GM23248 (cell line): Measurements from ENCODE around the gene GAS7. TPM values are rescaled to one million over a fixed set of nuclear protein-coding genes. Genes with fewer than 3 reads are reported as not detected.
A peak's percentile ranks its signal among the peaks of the same experiment; 100 is the strongest.

Experiments used
- DNase-seq: peaks from one replicate; pipeline ENCODE4 v3.0.0-alpha.2; 2015
- H2AFZ ChIP-seq: fragments of 200-600 bp; sonication (generic); 2 replicates; pipeline ENCODE4 v1.6.1; 2016; ENCODE audit warnings: antibody characterized with exemption
- H3F3A ChIP-seq: fragments of 200-600 bp; sonication (generic); 2 replicates; pipeline ENCODE4 v1.6.1; 2016; ENCODE audit warnings: mild to moderate bottlenecking, antibody characterized with exemption, mixed run types; ENCODE audit not compliant: insufficient read depth
- H3K27ac ChIP-seq: fragments of 200-600 bp; sonication (generic); 2 replicates; pipeline ENCODE4 v1.5.1; 2016; ENCODE audit warnings: mild to moderate bottlenecking
- H3K27me3 ChIP-seq: fragments of 200-600 bp; sonication (generic); replicated peaks from 2 replicates; pipeline ENCODE4 v1.6.1; 2016; ENCODE audit warnings: mild to moderate bottlenecking; ENCODE audit not compliant: insufficient read depth
- H3K36me3 ChIP-seq: fragments of 200-600 bp; sonication (generic); 2 replicates; pipeline ENCODE4 v1.6.1; 2016; ENCODE audit warnings: low read depth, mild to moderate bottlenecking
- H3K4me1 ChIP-seq: fragments of 200-600 bp; sonication (generic); 2 replicates; pipeline ENCODE4 v1.6.1; 2016; ENCODE audit warnings: mild to moderate bottlenecking; ENCODE audit not compliant: insufficient read depth
- H3K4me2 ChIP-seq: fragments of 200-600 bp; sonication (generic); one replicate; pipeline ENCODE4 v1.6.1; 2016; ENCODE audit warnings: mild to moderate bottlenecking; ENCODE audit not compliant: unreplicated experiment
- H3K4me3 ChIP-seq: fragments of 200-600 bp; sonication (generic); 2 replicates; pipeline ENCODE4 v1.5.1; 2016; ENCODE audit warnings: mild to moderate bottlenecking
- H3K79me2 ChIP-seq: fragments of 200-600 bp; sonication (generic); 2 replicates; pipeline ENCODE4 v1.6.1; 2016; ENCODE audit warnings: mild to moderate bottlenecking; ENCODE audit not compliant: insufficient read depth
- H3K9ac ChIP-seq: fragments of 200-600 bp; sonication (generic); 2 replicates; pipeline ENCODE4 v1.6.1; 2016; ENCODE audit warnings: mild to moderate bottlenecking
- H3K9me2 ChIP-seq: fragments of 200-600 bp; sonication (generic); 2 replicates; pipeline ENCODE4 v1.6.1; 2016; ENCODE audit warnings: mixed run types, mild to moderate bottlenecking, moderate library complexity; ENCODE audit not compliant: insufficient read depth
- H3K9me3 ChIP-seq: fragments of 200-600 bp; sonication (generic); one replicate; pipeline ENCODE4 v1.6.1; 2017; ENCODE audit warnings: low read depth
- H4K20me1 ChIP-seq: fragments of 200-600 bp; sonication (generic); 2 replicates; pipeline ENCODE4 v1.6.0; 2016; ENCODE audit not compliant: insufficient read depth
- EZH2 ChIP-seq: fragments of 200-600 bp; sonication (generic); IDR thresholded peaks from 2 replicates; pipeline ENCODE4 v1.6.1; 2018; ENCODE audit warnings: antibody characterized with exemption, mild to moderate bottlenecking; ENCODE audit not compliant: insufficient read depth, poor library complexity, severe bottlenecking
- EZH2phosphoT487 ChIP-seq: fragments of 200-600 bp; sonication (generic); IDR thresholded peaks from 2 replicates; pipeline ENCODE4 v1.6.1; 2018; ENCODE audit warnings: antibody characterized with exemption, moderate library complexity, mild to moderate bottlenecking, low read depth; ENCODE audit not compliant: insufficient read depth
- WGBS, 2 experiments: methylation state at CpG; one replicate each; pipeline ENCODE4 v1.1.6; 2015 to 2017; ENCODE audit warnings: low lambda C conversion rate in 2 of 2, low coverage in 1 of 2; ENCODE audit errors: missing lambda C conversion rate in 2 of 2; 5-methylcytosine and 5-hydroxymethylcytosine counted together
- in situ Hi-C: fragments of 300-500 bp; cut with MboI; formaldehyde crosslinking; loops from 2 replicates; pipeline ENCODE4 v1.15.0; 2020
- polyA plus RNA-seq: library from polyadenylated mRNA; unstranded; fragments of >200 nt; fragmentation: Nextera tagmentation; extraction: Ambion mirVana; gene quantifications from 2 replicates; pipeline ENCODE4 v1.2.1, GENCODE V29; 2016
- total RNA-seq: library from RNA; depleted of rRNA; stranded (reverse); fragments of >200 nt; shearing (Covaris generic); gene quantifications from 2 replicates; pipeline ENCODE4 v1.2.3, GENCODE V29; 2014

The GAS7 gene
- total and polyA plus RNA-seq, 2 experiments from 2014 or later: 6.7 to 13.4 TPM

DNA sequence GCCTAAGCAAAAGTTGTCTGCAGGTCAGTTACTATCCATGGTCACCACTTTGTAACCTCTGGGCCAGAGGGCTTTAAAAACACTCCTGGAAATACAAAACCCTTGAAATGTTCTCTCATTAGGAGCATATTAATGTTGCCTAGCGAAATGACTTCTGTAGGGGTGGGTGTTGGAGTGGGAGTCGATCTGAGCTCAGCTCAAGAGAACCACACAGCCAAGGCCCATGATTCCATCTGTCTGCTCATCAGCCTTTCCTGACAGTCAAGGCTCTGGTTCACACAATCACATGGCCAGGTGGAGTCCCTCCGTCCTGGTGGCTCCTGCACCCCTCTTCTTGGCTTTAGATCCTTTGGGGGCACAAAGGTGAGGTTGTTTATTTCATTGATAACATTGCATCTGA is 320.1 kb downstream of the GAS7 start:
- in situ Hi-C loops: no loop called here
- Histone ChIP-seq H3K79me2 (no peaks in the 10 kb centered on the region), H3K4me1 (peaks cover 20% of the 10 kb centered on the region), H3K9ac (no peak overlapping the region), H2AFZ (no peak overlapping the region), H3K4me2 (no peak overlapping the region), H3K36me3 (no peaks in the 10 kb centered on the region), H3K27ac (no peak overlapping the region), H3F3A (peaks cover 12% of the 10 kb centered on the region), H4K20me1 (no peaks in the 10 kb centered on the region), H3K9me2 (no peaks in the 10 kb centered on the region), H3K27me3 (no peaks in the 10 kb centered on the region), H3K9me3 (peaks cover 3% of the 10 kb centered on the region), H3K4me3 (no peak overlapping the region)
- DNase-seq: no peak
- WGBS, 2 experiments: 66% methylated on average over 3 of the region's 3 CpGs
- no peak for TF ChIP-seq EZH2
- no peak for TF ChIP-seq EZH2phosphoT487

- no peaks in the 10 kb centered on the region for H4K20me1 ChIP-seq
- in situ Hi-C loops: no loop called here
Observed at GRCh38 chr17:9875441-9875840, 323.0 kb downstream of the GAS7 start.

DNA sequence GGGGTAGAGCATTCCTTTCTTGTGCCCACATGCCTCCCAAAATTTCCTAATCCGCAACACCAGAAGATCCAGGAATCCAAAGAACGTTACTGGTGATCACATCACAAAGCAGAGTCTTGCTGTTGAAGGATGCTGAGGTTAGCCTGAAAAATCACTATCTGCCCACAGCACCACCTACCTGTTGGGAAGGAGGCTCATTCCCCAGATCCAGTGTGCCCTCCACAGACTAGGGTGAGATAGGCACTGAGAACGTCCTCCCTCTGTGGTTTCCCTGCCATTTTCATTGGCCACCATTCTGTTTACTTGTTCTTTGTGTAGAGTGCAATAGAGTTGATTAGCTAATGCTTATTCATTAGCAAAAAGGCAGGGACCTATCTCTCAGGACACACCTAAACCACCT is 323.7 kb downstream of the GAS7 start:
- TF ChIP-seq EZH2 (no peak), EZH2phosphoT487 (no peak)
- 72 to 78% methylated on average over 3 of the region's 3 CpGs for WGBS, 2 experiments
- no peaks in the 10 kb centered on the region for H4K20me1 ChIP-seq
- H3K36me3 ChIP-seq: no peaks in the 10 kb centered on the region
- no peaks in the 10 kb centered on the region for H3K9me2 ChIP-seq
- H3K4me3 ChIP-seq: no peak overlapping the region
- no peaks in the 10 kb centered on the region for H3K9me3 ChIP-seq
- no peak overlapping the region for H3K27ac ChIP-seq
- no peak overlapping the region for H3K4me2 ChIP-seq
- H3K4me1 ChIP-seq: peaks cover 12% of the 10 kb centered on the region
- H2AFZ ChIP-seq: no peak overlapping the region
- H3K9ac ChIP-seq: no peak overlapping the region
- H3K27me3 ChIP-seq: 0 out of 2 replicates have a peak, but pooled peaks cover 5% of the 10 kb centered on the region
- no peak for DNase-seq
- no peaks in the 10 kb centered on the region for H3K79me2 ChIP-seq
- in situ Hi-C loops: no loop called here
- peaks cover 12% of the 10 kb centered on the region for H3F3A ChIP-seq

More at GRCh38 chr17:9875441-9875840, 323.0 kb downstream of the GAS7 start:
- H3K9me2 ChIP-seq: no peaks in the 10 kb centered on the region
- H3K4me1 ChIP-seq: peaks cover 15% of the 10 kb centered on the region
- H2AFZ ChIP-seq: no peak overlapping the region
- DNase-seq: peak; percentile 72
- H3F3A ChIP-seq: peaks cover 12% of the 10 kb centered on the region
- H3K79me2 ChIP-seq: no peaks in the 10 kb centered on the region
- no peak overlapping the region for H3K4me2 ChIP-seq
- H3K9ac ChIP-seq: no peak overlapping the region
- no peak overlapping the region for H3K4me3 ChIP-seq
- WGBS, 2 experiments: 15 to 22% methylated on average over 3 of the region's 3 CpGs
- TF ChIP-seq EZH2 (no peak), EZH2phosphoT487 (no peak)
- no peak overlapping the region for H3K27ac ChIP-seq
- H3K27me3 ChIP-seq: 0 out of 2 replicates have a peak, but pooled peaks cover 5% of the 10 kb centered on the region
- no peaks in the 10 kb centered on the region for H3K36me3 ChIP-seq
- H3K9me3 ChIP-seq: no peaks in the 10 kb centered on the region

DNA sequence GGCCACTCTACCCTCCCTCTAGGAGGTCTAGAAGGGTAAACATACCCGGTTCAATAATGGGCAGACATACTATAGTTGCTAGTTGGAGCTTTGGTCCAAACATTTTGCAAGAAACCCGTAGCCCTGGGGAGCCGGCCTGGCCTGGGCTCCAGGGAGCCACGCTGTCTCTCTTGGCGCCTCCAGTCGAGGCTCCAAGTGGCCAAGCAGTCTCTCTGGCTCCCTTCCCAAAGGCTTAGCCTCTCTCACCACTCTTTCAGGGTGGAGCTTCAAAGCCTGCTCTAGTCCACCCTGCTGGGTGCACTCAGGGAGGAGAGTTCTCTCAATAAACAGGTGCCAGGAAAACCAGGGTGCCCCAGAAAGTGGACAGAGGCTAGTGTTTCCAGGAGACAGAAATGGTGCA is 325.6 kb downstream of the GAS7 start:
- H3F3A ChIP-seq: peaks cover 12% of the 10 kb centered on the region
- WGBS, 2 experiments: 58 to 70% methylated on average over 6 of the region's 6 CpGs
- H3K4me2 ChIP-seq: no peak overlapping the region
- in situ Hi-C loops: no loop called here
- DNase-seq: no peak
- no peak overlapping the region for H2AFZ ChIP-seq
- H3K9me3 ChIP-seq: no peaks in the 10 kb centered on the region
- H3K9ac ChIP-seq: no peak overlapping the region
- H3K9me2 ChIP-seq: no peaks in the 10 kb centered on the region
- H4K20me1 ChIP-seq: no peaks in the 10 kb centered on the region
- peaks cover 12% of the 10 kb centered on the region for H3K4me1 ChIP-seq
- 0 out of 2 replicates have a peak, but pooled peaks cover 5% of the 10 kb centered on the region for H3K27me3 ChIP-seq
- no peaks in the 10 kb centered on the region for H3K36me3 ChIP-seq
- no peaks in the 10 kb centered on the region for H3K79me2 ChIP-seq
- H3K27ac ChIP-seq: no peak overlapping the region
- TF ChIP-seq EZH2 (no peak), EZH2phosphoT487 (no peak)
- H3K4me3 ChIP-seq: no peak overlapping the region

- no peaks in the 10 kb centered on the region for H3K9me3 ChIP-seq
- no peaks in the 10 kb centered on the region for H3K79me2 ChIP-seq
- TF ChIP-seq EZH2: no peak
- no peak for TF ChIP-seq EZH2phosphoT487
- no peaks in the 10 kb centered on the region for H3K36me3 ChIP-seq
- H2AFZ ChIP-seq: no peak overlapping the region
- H3K9ac ChIP-seq: no peak overlapping the region
- H3K4me1 ChIP-seq: no peaks in the 10 kb centered on the region
- no peaks in the 10 kb centered on the region for H3K9me2 ChIP-seq
- no peaks in the 10 kb centered on the region for H3F3A ChIP-seq
- H3K4me2 ChIP-seq: no peak overlapping the region
- H3K27me3 ChIP-seq: peaks cover 5% of the 10 kb centered on the region; the same call in 1 of the 2 replicates
- in situ Hi-C loops: no loop called here
- no peak for DNase-seq
- WGBS, 2 experiments: 36 to 39% methylated on average over 3 of the region's 3 CpGs
- no peaks in the 10 kb centered on the region for H4K20me1 ChIP-seq
- no peak overlapping the region for H3K27ac ChIP-seq
- H3K4me3 ChIP-seq: no peak overlapping the region
Observed at GRCh38 chr17:9868552-9868951, 329.9 kb downstream of the GAS7 start.
